H1 (cell line): Measurements from ENCODE around the gene DNAJB14. TPM values are rescaled to one million over a fixed set of nuclear protein-coding genes. Genes with fewer than 3 reads are reported as not detected.

Experiments used
- CTCF ChIA-PET: fragments of 300-600 bp; sonication (Branson Sonifier 250); formaldehyde crosslinking; loops from one replicate; lab custom pipeline; 2021; ENCODE audit not compliant: partially characterized antibody; lab: Charles Lee
- POLR2A ChIA-PET: fragments of 300-600 bp; sonication (Branson Sonifier 250); formaldehyde crosslinking; loops from one replicate; lab custom pipeline; 2021; ENCODE audit warnings: inconsistent platforms; ENCODE audit not compliant: partially characterized antibody; lab: Charles Lee
- DNase-seq, 2 experiments: peaks; one replicate each; pipeline versions ENCODE4 v3.0.0 to v3.0.0-alpha.2; 2010 to 2022; ENCODE audit warnings: low spot score in 2 of 2, low read depth in 1 of 2, mixed read lengths in 1 of 2
- FAIRE-seq: peaks from 2 replicates; lab custom pipeline; 2011; peaks lifted over from hg19 to GRCh38; lab: Jason Lieb, UNC
- H2AFZ ChIP-seq: 2 replicates; pipeline ENCODE4 v1.8.1; 2012; ENCODE audit warnings: low read length, inconsistent platforms
- H2AK5ac ChIP-seq: 2 replicates; pipeline ENCODE4 v1.6.1; 2013; ENCODE audit warnings: low read depth, low read length
- H2BK120ac ChIP-seq: replicated peaks from 2 replicates; pipeline ENCODE3; 2013; ENCODE audit warnings: low read depth, low read length, inconsistent platforms
- H2BK12ac ChIP-seq: 2 replicates; pipeline ENCODE4 v1.6.1; 2013; ENCODE audit warnings: low read depth, low read length
- H2BK15ac ChIP-seq: 2 replicates; pipeline ENCODE4 v1.6.1; 2013; ENCODE audit warnings: low read length
- H2BK20ac ChIP-seq: 2 replicates; pipeline ENCODE4 v1.6.1; 2013; ENCODE audit warnings: low read length
- H2BK5ac ChIP-seq: 2 replicates; pipeline ENCODE4 v1.6.1; 2013; ENCODE audit warnings: low read depth, low read length
- H3K14ac ChIP-seq: 2 replicates; pipeline ENCODE4 v1.6.1; 2013; ENCODE audit warnings: inconsistent platforms; ENCODE audit not compliant: insufficient read length
- H3K18ac ChIP-seq: 2 replicates; pipeline ENCODE4 v1.6.1; 2013; ENCODE audit warnings: low read length; ENCODE audit errors: extremely low read depth
- H3K23ac ChIP-seq: 2 replicates; pipeline ENCODE4 v1.6.1; 2013; ENCODE audit warnings: inconsistent platforms; ENCODE audit not compliant: insufficient read length
- H3K23me2 ChIP-seq: 2 replicates; pipeline ENCODE4 v1.6.1; 2013; ENCODE audit warnings: low read depth, low read length
- H3K27ac ChIP-seq: 2 replicates; pipeline ENCODE4 v1.6.1; 2011; ENCODE audit warnings: low read depth, low read length, inconsistent platforms
- H3K27me3 ChIP-seq, 4 experiments: replicated peaks in 1 of 4; 1 replicate in 1 of 4; 2 replicates in 3 of 4; pipeline versions ENCODE4 v1.6.1 to v1.8.1; 2011 to 2013; ENCODE audit warnings: low read length in 3 of 4, mild to moderate bottlenecking in 3 of 4, inconsistent platforms in 2 of 4, mixed read lengths in 2 of 4, moderate library complexity in 1 of 4; ENCODE audit not compliant: control insufficient read depth in 3 of 4, insufficient read depth in 3 of 4; ENCODE audit errors: extremely low read depth in 1 of 4
- H3K36me3 ChIP-seq, 4 experiments: 2 replicates each; pipeline versions ENCODE4 v1.6.1 to v1.8.1; 2011 to 2013; ENCODE audit warnings: mild to moderate bottlenecking in 4 of 4, low read length in 3 of 4, moderate library complexity in 2 of 4, control low read depth in 1 of 4, inconsistent platforms in 1 of 4; ENCODE audit not compliant: insufficient read depth in 4 of 4, control insufficient read depth in 2 of 4
- H3K4ac ChIP-seq: replicated peaks from 2 replicates; pipeline ENCODE3; 2013; ENCODE audit warnings: low read length, low read depth, mixed read lengths, inconsistent platforms; ENCODE audit not compliant: insufficient read length
- H3K4me1 ChIP-seq, 4 experiments: replicated peaks in 1 of 4; 1 replicate in 1 of 4; 2 replicates in 3 of 4; pipeline versions ENCODE4 v1.6.1 to v1.8.1; 2011 to 2013; ENCODE audit warnings: low read length in 3 of 4, inconsistent platforms in 2 of 4, mixed read lengths in 1 of 4; ENCODE audit not compliant: insufficient read depth in 4 of 4, control insufficient read depth in 3 of 4
- H3K4me2 ChIP-seq, 2 experiments: 2 replicates each; pipeline versions ENCODE4 v1.6.1 to v1.8.1; 2011 to 2013; ENCODE audit warnings: low read depth in 2 of 2, low read length in 2 of 2, control low read depth in 1 of 2, inconsistent platforms in 1 of 2, mild to moderate bottlenecking in 1 of 2; ENCODE audit not compliant: insufficient read depth in 1 of 2
- H3K4me3 ChIP-seq, 4 experiments: fragments of 200-600, 300-600 bp in 1 of 4; sonication (generic), shearing (Covaris generic), sonication (Bioruptor Twin) in 1 of 4; 2 replicates each; pipeline versions ENCODE4 v1.5.1 to v1.8.1; 2011 to 2016; ENCODE audit warnings: low read length in 4 of 4, low read depth in 3 of 4, control low read depth in 2 of 4, inconsistent platforms in 2 of 4, mild to moderate bottlenecking in 2 of 4, mixed read lengths in 1 of 4, moderate library complexity in 1 of 4; ENCODE audit not compliant: insufficient read depth in 2 of 4; ENCODE audit errors: extremely low read depth in 1 of 4
- H3K56ac ChIP-seq: replicated peaks from 2 replicates; pipeline ENCODE3; 2013; ENCODE audit warnings: low read depth, mild to moderate bottlenecking, mixed read lengths, low read length, inconsistent platforms; ENCODE audit not compliant: insufficient read length
- H3K79me1 ChIP-seq: 2 replicates; pipeline ENCODE4 v1.6.1; 2013; ENCODE audit warnings: low read depth, low read length, control low read depth
- H3K79me2 ChIP-seq, 2 experiments: 2 replicates each; pipeline versions ENCODE4 v1.6.1 to v1.8.1; 2012 to 2013; ENCODE audit warnings: low read length in 2 of 2, mild to moderate bottlenecking in 2 of 2, inconsistent platforms in 1 of 2; ENCODE audit not compliant: insufficient read depth in 2 of 2, control insufficient read depth in 1 of 2
- H3K9ac ChIP-seq, 4 experiments: replicated peaks in 1 of 4; 1 replicate in 1 of 4; 2 replicates in 3 of 4; pipeline versions ENCODE4 v1.6.1 to v1.8.1; 2011 to 2013; ENCODE audit warnings: low read depth in 3 of 4, low read length in 3 of 4, control low read depth in 2 of 4, mild to moderate bottlenecking in 2 of 4, moderate library complexity in 2 of 4, inconsistent platforms in 1 of 4; ENCODE audit errors: extremely low read depth in 1 of 4
- H3K9me3 ChIP-seq, 2 experiments: 2 replicates each; pipeline versions ENCODE4 v1.6.1 to v1.8.1; 2012 to 2013; ENCODE audit warnings: mild to moderate bottlenecking in 2 of 2, moderate library complexity in 2 of 2, control low read depth in 1 of 2, inconsistent platforms in 1 of 2, low read depth in 1 of 2, low read length in 1 of 2, mixed read lengths in 1 of 2; ENCODE audit not compliant: insufficient read depth in 2 of 2
- H4K20me1 ChIP-seq, 2 experiments: replicated peaks in 1 of 2; 2 replicates each; pipeline versions ENCODE3 to v1.8.1; 2011 to 2013; ENCODE audit warnings: inconsistent platforms in 2 of 2, low read length in 2 of 2, mild to moderate bottlenecking in 1 of 2; ENCODE audit not compliant: insufficient read depth in 2 of 2, control insufficient read depth in 1 of 2
- H4K5ac ChIP-seq: 2 replicates; pipeline ENCODE4 v1.6.1; 2013; ENCODE audit warnings: low read length, low read depth, mixed read lengths, inconsistent platforms; ENCODE audit not compliant: insufficient read length
- H4K8ac ChIP-seq: 2 replicates; pipeline ENCODE4 v1.8.0; 2013; ENCODE audit warnings: mild to moderate bottlenecking, moderate library complexity, low read length, inconsistent platforms; ENCODE audit not compliant: insufficient read depth; ENCODE audit errors: extremely low read depth
- H4K91ac ChIP-seq: replicated peaks from 2 replicates; pipeline ENCODE3; 2013; ENCODE audit warnings: low read length, mixed read lengths, inconsistent platforms; ENCODE audit not compliant: insufficient read length
- BACH1 ChIP-seq: IDR thresholded peaks from 2 replicates; pipeline ENCODE4 v1.6.1; 2012; ENCODE audit warnings: low read length, improper control_type of control experiment
- CBX5 ChIP-seq: fragments of 300-800, 300-1000 bp; sonication (generic); IDR thresholded peaks from 2 replicates; pipeline ENCODE4 v1.7.1; 2016; ENCODE audit warnings: antibody characterized with exemption, low read length, low read depth
- CEBPB ChIP-seq: IDR thresholded peaks from 2 replicates; pipeline ENCODE4 v1.6.1; 2012; ENCODE audit warnings: low read depth, low read length
- CHD1 ChIP-seq: IDR thresholded peaks from 2 replicates; pipeline ENCODE4 v1.6.1; 2012; ENCODE audit warnings: low read depth, low read length, improper control_type of control experiment
- E2F6 ChIP-seq: IDR thresholded peaks from 2 replicates; pipeline ENCODE4 v1.6.1; 2012; ENCODE audit warnings: inconsistent platforms
- GTF2F1 ChIP-seq: IDR thresholded peaks from 2 replicates; pipeline ENCODE4 v1.6.1; 2012; ENCODE audit warnings: low read depth, low read length, improper control_type of control experiment, borderline replicate concordance
- KDM5A ChIP-seq: fragments of 200-600 bp; IDR thresholded peaks from 2 replicates; pipeline ENCODE4 v1.7.1; 2012; ENCODE audit warnings: mild to moderate bottlenecking, low read length, inconsistent platforms, mixed read lengths
- RBBP5 ChIP-seq: IDR thresholded peaks from 2 replicates; pipeline ENCODE4 v1.7.1; 2012; ENCODE audit warnings: low read depth, mild to moderate bottlenecking, inconsistent platforms, low read length, moderate library complexity, borderline replicate concordance
- RNF2 ChIP-seq: fragments of 200-900, 300-1000 bp; sonication (generic); IDR thresholded peaks from 2 replicates; pipeline ENCODE4 v1.7.1; 2016; ENCODE audit warnings: borderline replicate concordance, low read depth, mild to moderate bottlenecking, antibody characterized with exemption, low read length; ENCODE audit not compliant: poor library complexity, severe bottlenecking; ENCODE audit errors: missing control alignments
- SIN3A ChIP-seq, 2 experiments: IDR thresholded peaks in 1 of 2; conservative IDR thresholded peaks in 1 of 2; 2 replicates each; pipeline ENCODE4 v1.6.1; 2011 to 2012; ENCODE audit warnings: low read length in 2 of 2, improper control_type of control experiment in 1 of 2, low read depth in 1 of 2, mild to moderate bottlenecking in 1 of 2
- SIX5 ChIP-seq: IDR thresholded peaks from 2 replicates; pipeline ENCODE4 v1.6.1; 2011; ENCODE audit warnings: mild to moderate bottlenecking, low read depth, low read length
- YY1 ChIP-seq: IDR thresholded peaks from 2 replicates; pipeline ENCODE4 v1.6.1; 2011; ENCODE audit warnings: low read depth, mild to moderate bottlenecking, low read length
- WGBS, 2 experiments: shearing (Covaris generic) in 1 of 2; methylation state at CpG; one replicate each; pipeline versions ENCODE4 v1.1.6 to v1.1.7; 2013 to 2015; ENCODE audit warnings: low lambda C conversion rate in 2 of 2, mixed read lengths in 2 of 2, inconsistent platforms in 1 of 2, low coverage in 1 of 2, missing lambda C conversion rate in 1 of 2; ENCODE audit not compliant: insufficient replicate concordance in 2 of 2, insufficient coverage in 1 of 2, insufficient read length in 1 of 2; ENCODE audit errors: extremely low coverage in 1 of 2, missing lambda C conversion rate in 1 of 2; 5-methylcytosine and 5-hydroxymethylcytosine counted together
- polyA plus RNA-seq, 7 experiments: library from polyadenylated mRNA; depleted of rRNA in 3 of 7; stranded (reverse) in 5 of 7; unstranded in 2 of 7; fragments of >200 nt in 5 of 7; fragments of 200-250 nt in 2 of 7; gene quantifications; 1 replicate in 5 of 7; 2 replicates in 1 of 7; 4 replicates in 1 of 7; pipeline versions ENCODE4 v1.2.1 to v1.2.3, GENCODE V29; 2011 to 2013; ENCODE audit warnings: missing spikeins in 2 of 7, mixed read lengths in 2 of 7
- total RNA-seq: library from RNA; stranded (reverse); fragmentation: NEBNext Ultra II Directional; extraction: Animal tissue kit (Norgen Biotek cat#: 25700); gene quantifications from 2 replicates; pipeline ENCODE4 v1.2.1, GENCODE V29; 2021

The DNAJB14 gene
- total and polyA plus RNA-seq, 2 of the 8 experiments (the other 6 are each of a cell fraction or from before 2014, with no cell fraction given): 3.4 to 35.4 TPM

DNA sequence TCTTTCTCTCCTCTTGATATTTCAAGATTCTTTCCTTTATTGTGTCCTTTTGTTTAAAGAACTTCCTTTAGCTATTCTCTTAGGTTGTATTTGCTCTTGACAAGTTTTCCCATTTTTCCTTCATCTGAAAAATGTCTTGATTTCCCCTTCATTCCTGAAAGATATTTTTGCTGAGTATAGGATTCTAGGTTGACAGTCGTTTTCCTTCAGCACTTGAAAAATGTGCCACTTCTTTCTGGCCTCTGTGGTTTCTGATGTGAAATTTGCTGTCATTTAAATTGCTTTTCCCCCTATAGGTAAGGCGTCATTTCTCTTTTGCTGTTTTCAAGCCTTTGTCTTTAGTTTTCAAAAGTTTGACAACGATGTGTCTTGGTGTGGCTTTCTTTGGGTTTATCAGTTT, 28.8 kb downstream of the DNAJB14 start:
- Histone ChIP-seq H3K79me2 (no peaks in the 10 kb centered on the region), H3K23me2 (no peaks in the 10 kb centered on the region), H3K4me3 (no peak overlapping the region), H3K27me3 (peaks cover 0 to 1% (median 0%) of the 10 kb centered on the region in 4 experiments; a peak in 1 of 7 replicates), H2BK20ac (no peak overlapping the region), H2BK120ac (no peak overlapping the region), H4K91ac (no peak overlapping the region), H4K20me1 (no peaks in the 10 kb centered on the region), H3K79me1 (peaks cover 2% of the 10 kb centered on the region; the same call in 1 of the 2 replicates), H3K18ac (no peak overlapping the region), H4K5ac (no peak overlapping the region), H4K8ac (no peak overlapping the region), H2AK5ac (no peak overlapping the region), H2BK5ac (no peak overlapping the region), H2BK15ac (no peak overlapping the region), H2BK12ac (no peak overlapping the region), H3K36me3 (peaks cover 0 to 5% (median 2%) of the 10 kb centered on the region in 4 experiments; a peak in 2 of 8 replicates), H3K27ac (no peak overlapping the region), H3K9me3 (no peaks in the 10 kb centered on the region), H3K56ac (no peak overlapping the region), H3K23ac (no peak overlapping the region), H3K9ac (no peak overlapping the region)
- POLR2A ChIA-PET: interaction anchor here (2.2 kb wide), 1 partner anchor 31 kb away, joined by 9 read pairs; no protein-coding TSS in a partner anchor
- FAIRE-seq: no peak
- TF ChIP-seq RBBP5: no peak
- TF ChIP-seq CBX5: no peak
- no peak for TF ChIP-seq BACH1
- no peak for TF ChIP-seq CEBPB
- no peak for TF ChIP-seq KDM5A
- TF ChIP-seq YY1: no peak
- TF ChIP-seq SIN3A (conservative IDR thresholded peaks at IDR 0.05 in 1 of 2, IDR thresholded peaks at IDR 0.05 in 1 of 2; ENCODE audit: low read depth in 1 of 2, low read length in 2 of 2): no peak
- no peak for TF ChIP-seq GTF2F1
- no peak for TF ChIP-seq E2F6
- TF ChIP-seq CHD1: no peak
- TF ChIP-seq RNF2: no peak
- TF ChIP-seq SIX5: no peak
- TF ChIP-seq, all 59 proteins: peak for 0
- Histone ChIP-seq H3K14ac (no peak overlapping the region), H2AFZ (no peak overlapping the region), H3K4me2 (no peak overlapping the region), H3K4me1 (no peaks in the 10 kb centered on the region), H3K4ac (no peak overlapping the region)
- CTCF ChIA-PET: interaction anchor here (1.2 kb wide), 1 partner anchor 106 kb away, joined by 3 read pairs; no protein-coding TSS in a partner anchor
- 95% methylated on average over 3 of the region's 3 CpGs; no CpG with 5 or more reads in 1 of the 2 experiments for WGBS, 2 experiments
- DNase-seq: no peak
